HCT116 (cell line): ENCODE data around the gene CPED1. TPM values are rescaled to one million over a fixed set of nuclear protein-coding genes. Genes with fewer than 3 reads are reported as not detected.

ENCODE experiments used
- ATAC-seq: fragments of 200-7000 bp; cut with Tn5 transposase; 2 replicates; pipeline ENCODE4 v1.9.1; 2020; ENCODE audit warnings: mild to moderate bottlenecking, moderate library complexity
- BruUV-seq: library from RNA; stranded (reverse); fragments of 400-500 nt; replicated peaks from 2 replicates; lab custom pipeline; 2021; lab: Mats Ljungman, UMichigan
- CTCF ChIA-PET: fragments of 300-600 bp; sonication (Branson Sonifier 250); formaldehyde crosslinking; loops from one replicate; lab custom pipeline; 2021; ENCODE audit warnings: antibody characterized with exemption; lab: Charles Lee
- POLR2A ChIA-PET: fragments of 300-600, 350-600 bp; sonication (Branson Sonifier 250); formaldehyde crosslinking; loops from one replicate; lab custom pipeline; 2021; ENCODE audit warnings: antibody characterized with exemption; lab: Charles Lee
- RAD21 ChIA-PET, 2 experiments: fragments of 300-600 bp; sonication (Branson Sonifier 250); formaldehyde crosslinking; loops; one replicate each; lab custom pipeline; 2023; ENCODE audit warnings: low total read pairs in 2 of 2; ENCODE audit not compliant: uncharacterized antibody in 2 of 2, unreplicated experiment in 2 of 2, low non-redundant PET in 1 of 2; lab: Charles Lee
- DNase-seq: peaks from one replicate; pipeline ENCODE4 v3.0.0-alpha.2; 2010; ENCODE audit warnings: low read depth, low spot score
- H2AFZ ChIP-seq: fragments of 200-600 bp; shearing (Covaris generic), sonication (generic); 2 replicates; pipeline ENCODE4 v1.6.1; 2017; ENCODE audit warnings: low read depth, mixed run types, mixed read lengths, antibody characterized with exemption, low read length; ENCODE audit not compliant: poor library complexity, severe bottlenecking
- H3K27ac ChIP-seq: 2 replicates; pipeline ENCODE4 v1.5.1; 2012; ENCODE audit warnings: low read depth, low read length
- H3K27me3 ChIP-seq: fragments of 200-600 bp; sonication (generic); 2 replicates; pipeline ENCODE4 v1.6.1; 2016; ENCODE audit warnings: mixed run types, low read length, mixed read lengths; ENCODE audit not compliant: insufficient read depth
- H3K36me3 ChIP-seq, 2 experiments: fragments of 200-500 bp in 1 of 2; fragments of 200-600 bp in 1 of 2; sonication (Bioruptor generic) in 1 of 2; sonication (generic) in 1 of 2; 2 replicates each; pipeline versions ENCODE4 v1.5.1 to v1.6.1; 2014 to 2016; ENCODE audit warnings: low read length in 2 of 2, inconsistent platforms in 1 of 2, mixed read lengths in 1 of 2, mixed run types in 1 of 2; ENCODE audit not compliant: insufficient read depth in 2 of 2, control insufficient read depth in 1 of 2
- H3K4me1 ChIP-seq, 2 experiments: fragments of 200-600 bp in 1 of 2; sonication (generic) in 1 of 2; 2 replicates each; pipeline versions ENCODE4 v1.5.1 to v1.6.1; 2012 to 2017; ENCODE audit warnings: low read length in 2 of 2, inconsistent platforms in 1 of 2, mild to moderate bottlenecking in 1 of 2, mixed read lengths in 1 of 2, mixed run types in 1 of 2, moderate library complexity in 1 of 2; ENCODE audit not compliant: insufficient read depth in 2 of 2, control insufficient read depth in 1 of 2
- H3K4me2 ChIP-seq: fragments of 200-600 bp; sonication (generic); 2 replicates; pipeline ENCODE4 v1.6.1; 2017; ENCODE audit warnings: mixed run types, low read length, mixed read lengths
- H3K4me3 ChIP-seq, 2 experiments: fragments of 200-600 bp in 1 of 2; sonication (generic) in 1 of 2; replicated peaks in 1 of 2; 2 replicates each; pipeline ENCODE4 v1.5.1; 2011 to 2016; ENCODE audit warnings: low read length in 2 of 2, control low read depth in 1 of 2, low read depth in 1 of 2, mild to moderate bottlenecking in 1 of 2, mixed read lengths in 1 of 2, mixed run types in 1 of 2
- H3K79me2 ChIP-seq: fragments of 200-600 bp; sonication (generic); 2 replicates; pipeline ENCODE4 v1.6.1; 2017; ENCODE audit warnings: mild to moderate bottlenecking, mixed run types, low read length, moderate library complexity, mixed read lengths; ENCODE audit not compliant: insufficient read depth
- H3K9ac ChIP-seq: fragments of 200-600 bp; sonication (generic); 2 replicates; pipeline ENCODE4 v1.6.1; 2016; ENCODE audit warnings: low read length, mixed read lengths
- H3K9me2 ChIP-seq: fragments of 200-600 bp; sonication (generic), shearing (Covaris generic); 2 replicates; pipeline ENCODE4 v1.6.1; 2017; ENCODE audit warnings: mixed run types, mild to moderate bottlenecking, moderate library complexity; ENCODE audit not compliant: insufficient read depth
- H3K9me3 ChIP-seq, 2 experiments: fragments of 200-500 bp in 1 of 2; fragments of 200-600 bp in 1 of 2; sonication (Bioruptor generic) in 1 of 2; sonication (generic) in 1 of 2; 2 replicates each; pipeline ENCODE4 v1.6.1; 2014 to 2017; ENCODE audit warnings: low read length in 2 of 2, mixed read lengths in 2 of 2, inconsistent platforms in 1 of 2, low read depth in 1 of 2, mild to moderate bottlenecking in 1 of 2, mixed run types in 1 of 2, moderate library complexity in 1 of 2; ENCODE audit not compliant: control insufficient read depth in 1 of 2, insufficient read depth in 1 of 2
- H4K20me1 ChIP-seq: fragments of 200-600 bp; sonication (generic), shearing (Covaris generic); 2 replicates; pipeline ENCODE4 v1.6.1; 2017; ENCODE audit warnings: mixed run types, mild to moderate bottlenecking, moderate library complexity; ENCODE audit not compliant: insufficient read depth
- CBX3 ChIP-seq: IDR thresholded peaks from 2 replicates; pipeline ENCODE4 v1.6.1; 2012; ENCODE audit warnings: low read depth
- EGR1 ChIP-seq: IDR thresholded peaks from 2 replicates; pipeline ENCODE4 v1.6.1; 2012; ENCODE audit warnings: low read depth
- ELF1 ChIP-seq: IDR thresholded peaks from 2 replicates; pipeline ENCODE4 v1.6.1; 2012; ENCODE audit warnings: low read depth, borderline replicate concordance
- EZH2 ChIP-seq: fragments of 200-600 bp; sonication (generic); IDR thresholded peaks from 2 replicates; pipeline ENCODE4 v1.6.1; 2017; ENCODE audit warnings: antibody characterized with exemption, mixed run types
- EZH2phosphoT487 ChIP-seq: fragments of 200-600 bp; IDR thresholded peaks from 2 replicates; pipeline ENCODE4 v1.6.1; 2018; ENCODE audit warnings: antibody characterized with exemption, borderline replicate concordance
- FOSL1 ChIP-seq: IDR thresholded peaks from 2 replicates; pipeline ENCODE4 v1.6.1; 2012; ENCODE audit warnings: low read depth
- JUND ChIP-seq: IDR thresholded peaks from 2 replicates; pipeline ENCODE4 v1.6.1; 2012
- POLR2A ChIP-seq: IDR thresholded peaks from 2 replicates; pipeline ENCODE4 v1.7.0; 2011; ENCODE audit warnings: borderline replicate concordance; ENCODE audit not compliant: insufficient read depth, insufficient read length; ENCODE audit errors: extremely low read depth
- POLR2AphosphoS5 ChIP-seq: IDR thresholded peaks from 2 replicates; pipeline ENCODE4 v1.6.1; 2011; ENCODE audit warnings: mild to moderate bottlenecking, low read depth, low read length, moderate library complexity
- RAD21 ChIP-seq: IDR thresholded peaks from 2 replicates; pipeline ENCODE4 v1.6.1; 2012; ENCODE audit warnings: low read depth, mild to moderate bottlenecking
- SIN3A ChIP-seq: IDR thresholded peaks from 2 replicates; pipeline ENCODE4 v1.6.1; 2012; ENCODE audit warnings: low read depth
- SP1 ChIP-seq: IDR thresholded peaks from 2 replicates; pipeline ENCODE4 v1.6.1; 2012; ENCODE audit warnings: low read depth
- SRF ChIP-seq: IDR thresholded peaks from 2 replicates; pipeline ENCODE4 v1.6.1; 2012; ENCODE audit warnings: low read depth
- TCF7L2 ChIP-seq: IDR thresholded peaks from 2 replicates; pipeline ENCODE4 v1.7.0; 2011; ENCODE audit warnings: borderline replicate concordance, inconsistent platforms; ENCODE audit not compliant: insufficient read depth, insufficient read length; ENCODE audit errors: extremely low read depth
- YY1 ChIP-seq: IDR thresholded peaks from 2 replicates; pipeline ENCODE4 v1.6.1; 2011; ENCODE audit warnings: low read length, low read depth, moderate library complexity, mild to moderate bottlenecking; ENCODE audit not compliant: insufficient replicate concordance; ENCODE audit errors: extremely low read depth
- ZFX ChIP-seq: fragments of 450-650 bp; IDR thresholded peaks from 2 replicates; pipeline ENCODE4 v1.6.1; 2017
- ZNF274 ChIP-seq: fragments of 200-500 bp; sonication (Bioruptor generic); IDR thresholded peaks from 2 replicates; pipeline ENCODE4 v1.6.1; 2014; ENCODE audit warnings: mild to moderate bottlenecking, low read depth, low read length, inconsistent platforms
- intact Hi-C: fragments of 100-400 bp; cut with micrococcal nuclease; formaldehyde crosslinking; loops from 2 replicates; pipeline ENCODE4 v1.10.0; 2022
- total RNA-seq: library from RNA; stranded (reverse); gene quantifications from one replicate; pipeline ENCODE4 v1.2.1, GENCODE V29; 2021; ENCODE audit not compliant: unreplicated experiment
- TF ChIP-seq, protein P1 (sequence below): IDR thresholded peaks from 2 replicates; pipeline ENCODE4 v1.6.1; 2011; ENCODE audit warnings: mild to moderate bottlenecking, low read length, moderate library complexity; ENCODE audit not compliant: insufficient replicate concordance; ENCODE audit errors: extremely low read depth
- TF ChIP-seq, protein P2 (sequence below): IDR thresholded peaks from 2 replicates; pipeline ENCODE4 v1.6.1; 2012
- TF ChIP-seq, protein P3 (sequence below): IDR thresholded peaks from 2 replicates; pipeline ENCODE4 v1.6.1; 2012; ENCODE audit warnings: low read depth

Gene CPED1
- total RNA-seq, 1 experiment from 2014 or later: 1.2 TPM

DNA sequence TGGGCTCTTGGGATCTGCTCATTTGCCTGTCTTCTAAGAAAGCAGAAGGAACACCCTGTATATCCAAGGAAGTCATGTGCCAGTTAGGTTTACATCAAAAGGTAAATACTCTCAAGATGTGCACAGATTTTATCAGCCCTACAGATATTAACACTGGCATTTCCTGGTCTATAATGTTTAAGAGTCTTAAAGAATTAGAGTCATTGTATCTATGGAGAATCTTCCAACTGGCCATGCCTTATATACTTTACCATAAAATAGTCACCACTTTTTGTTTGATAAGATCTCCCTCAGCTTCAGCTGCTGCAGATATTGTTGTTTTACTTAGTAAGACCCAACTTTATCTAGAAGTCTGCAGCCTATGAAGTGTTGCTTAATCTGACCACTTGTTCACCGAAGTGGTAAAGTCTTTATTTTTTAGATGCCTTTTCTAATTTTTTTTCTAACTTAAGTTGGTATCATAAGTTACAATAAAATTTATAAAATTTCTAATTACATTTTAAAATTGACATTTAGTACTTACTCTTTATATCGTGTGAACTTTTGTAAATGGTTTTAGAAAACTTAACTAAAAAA lies 58.5 kb downstream of the CPED1 start:
- no TSS peak for BruUV-seq
- TF ChIP-seq, protein P1, sequence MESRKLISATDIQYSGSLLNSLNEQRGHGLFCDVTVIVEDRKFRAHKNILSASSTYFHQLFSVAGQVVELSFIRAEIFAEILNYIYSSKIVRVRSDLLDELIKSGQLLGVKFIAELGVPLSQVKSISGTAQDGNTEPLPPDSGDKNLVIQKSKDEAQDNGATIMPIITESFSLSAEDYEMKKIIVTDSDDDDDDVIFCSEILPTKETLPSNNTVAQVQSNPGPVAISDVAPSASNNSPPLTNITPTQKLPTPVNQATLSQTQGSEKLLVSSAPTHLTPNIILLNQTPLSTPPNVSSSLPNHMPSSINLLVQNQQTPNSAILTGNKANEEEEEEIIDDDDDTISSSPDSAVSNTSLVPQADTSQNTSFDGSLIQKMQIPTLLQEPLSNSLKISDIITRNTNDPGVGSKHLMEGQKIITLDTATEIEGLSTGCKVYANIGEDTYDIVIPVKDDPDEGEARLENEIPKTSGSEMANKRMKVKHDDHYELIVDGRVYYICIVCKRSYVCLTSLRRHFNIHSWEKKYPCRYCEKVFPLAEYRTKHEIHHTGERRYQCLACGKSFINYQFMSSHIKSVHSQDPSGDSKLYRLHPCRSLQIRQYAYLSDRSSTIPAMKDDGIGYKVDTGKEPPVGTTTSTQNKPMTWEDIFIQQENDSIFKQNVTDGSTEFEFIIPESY: no peak
- TF ChIP-seq RAD21 (no peak), ZNF274 (no peak), CBX3 (no peak), EZH2 (no peak), EZH2phosphoT487 (no peak), SRF (no peak), SIN3A (no peak), YY1 (no peak), POLR2A (no peak), ELF1 (no peak), SP1 (no peak), EGR1 (no peak), ZFX (no peak), FOSL1 (no peak), POLR2AphosphoS5 (no peak), JUND (no peak), TCF7L2 (no peak)
- TF ChIP-seq, protein P2, sequence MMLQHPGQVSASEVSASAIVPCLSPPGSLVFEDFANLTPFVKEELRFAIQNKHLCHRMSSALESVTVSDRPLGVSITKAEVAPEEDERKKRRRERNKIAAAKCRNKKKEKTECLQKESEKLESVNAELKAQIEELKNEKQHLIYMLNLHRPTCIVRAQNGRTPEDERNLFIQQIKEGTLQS: no peak
- TF ChIP-seq, protein P3, sequence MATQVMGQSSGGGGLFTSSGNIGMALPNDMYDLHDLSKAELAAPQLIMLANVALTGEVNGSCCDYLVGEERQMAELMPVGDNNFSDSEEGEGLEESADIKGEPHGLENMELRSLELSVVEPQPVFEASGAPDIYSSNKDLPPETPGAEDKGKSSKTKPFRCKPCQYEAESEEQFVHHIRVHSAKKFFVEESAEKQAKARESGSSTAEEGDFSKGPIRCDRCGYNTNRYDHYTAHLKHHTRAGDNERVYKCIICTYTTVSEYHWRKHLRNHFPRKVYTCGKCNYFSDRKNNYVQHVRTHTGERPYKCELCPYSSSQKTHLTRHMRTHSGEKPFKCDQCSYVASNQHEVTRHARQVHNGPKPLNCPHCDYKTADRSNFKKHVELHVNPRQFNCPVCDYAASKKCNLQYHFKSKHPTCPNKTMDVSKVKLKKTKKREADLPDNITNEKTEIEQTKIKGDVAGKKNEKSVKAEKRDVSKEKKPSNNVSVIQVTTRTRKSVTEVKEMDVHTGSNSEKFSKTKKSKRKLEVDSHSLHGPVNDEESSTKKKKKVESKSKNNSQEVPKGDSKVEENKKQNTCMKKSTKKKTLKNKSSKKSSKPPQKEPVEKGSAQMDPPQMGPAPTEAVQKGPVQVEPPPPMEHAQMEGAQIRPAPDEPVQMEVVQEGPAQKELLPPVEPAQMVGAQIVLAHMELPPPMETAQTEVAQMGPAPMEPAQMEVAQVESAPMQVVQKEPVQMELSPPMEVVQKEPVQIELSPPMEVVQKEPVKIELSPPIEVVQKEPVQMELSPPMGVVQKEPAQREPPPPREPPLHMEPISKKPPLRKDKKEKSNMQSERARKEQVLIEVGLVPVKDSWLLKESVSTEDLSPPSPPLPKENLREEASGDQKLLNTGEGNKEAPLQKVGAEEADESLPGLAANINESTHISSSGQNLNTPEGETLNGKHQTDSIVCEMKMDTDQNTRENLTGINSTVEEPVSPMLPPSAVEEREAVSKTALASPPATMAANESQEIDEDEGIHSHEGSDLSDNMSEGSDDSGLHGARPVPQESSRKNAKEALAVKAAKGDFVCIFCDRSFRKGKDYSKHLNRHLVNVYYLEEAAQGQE: no peak
- TF ChIP-seq, all 23 proteins: peak for 0
- ChIA-PET RAD21 (no interaction called here), CTCF (no interaction called here), POLR2A (no interaction called here)
- Histone ChIP-seq H3K9ac (no peak overlapping the region), H3K9me2 (no peaks in the 10 kb centered on the region), H3K9me3 (no peaks in the 10 kb centered on the region), H3K27me3 (no peaks in the 10 kb centered on the region), H4K20me1 (no peaks in the 10 kb centered on the region), H3K4me3 (no peak overlapping the region), H3K4me1 (no peaks in the 10 kb centered on the region), H3K4me2 (no peak overlapping the region), H3K36me3 (no peaks in the 10 kb centered on the region), H3K79me2 (no peaks in the 10 kb centered on the region), H3K27ac (no peak overlapping the region), H2AFZ (no peak overlapping the region)
- ATAC-seq: no peak
- DNase-seq: no peak
- intact Hi-C loops: no loop called here
